HG03469 (cell line): ENCODE measurements around the gene P3H4.

ENCODE experiments used
- ATAC-seq: cut with Tn5 transposase; IDR thresholded peaks from one replicate; pipeline ENCODE4 v1.9.1; 2021; ENCODE audit warnings: mild to moderate bottlenecking, moderate library complexity, moderate number of reproducible peaks; ENCODE audit not compliant: unreplicated experiment

P3H4 gene

DNA sequence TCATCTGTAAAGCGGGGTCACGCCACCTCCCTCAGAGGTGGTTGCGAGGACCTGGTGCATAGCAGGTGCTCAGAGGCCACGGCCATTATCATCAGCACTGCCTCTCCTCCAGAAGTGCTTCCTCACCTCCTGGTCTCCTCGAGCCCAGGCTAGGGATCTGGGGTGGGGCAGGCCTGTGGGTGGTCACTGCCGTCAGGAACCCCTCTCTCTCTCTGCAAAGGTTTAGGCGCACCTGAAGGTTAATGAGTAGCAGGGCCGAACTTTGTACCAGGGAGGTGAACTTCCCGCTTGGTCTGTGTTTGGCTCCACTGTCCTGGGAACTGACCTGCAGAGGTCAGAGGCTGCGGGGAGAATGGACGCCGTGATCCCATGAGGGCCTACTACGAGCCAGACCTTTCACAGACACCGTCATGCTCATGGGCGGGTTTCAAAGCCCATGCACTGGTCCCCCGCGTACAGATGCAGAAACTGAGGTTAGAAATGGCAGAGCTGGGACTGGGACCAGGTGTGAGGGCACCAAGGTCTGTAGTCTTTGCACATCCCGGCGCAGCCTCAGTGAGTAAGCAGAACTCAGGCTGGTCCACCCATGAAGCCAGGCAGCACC is 39.1 kb downstream of the P3H4 start:
- no peak for ATAC-seq

GRCh38 chr17:41772218-41772585 is 39.5 kb downstream of the P3H4 start:
- no peak for ATAC-seq

GRCh38 chr17:41771389-41772206 is 40.2 kb downstream of the P3H4 start:
- ATAC-seq, result no peak

- ATAC-seq, result no peak
Measured at GRCh38 chr17:41769985-41770384, 41.8 kb downstream of the P3H4 start.

- no peak for ATAC-seq
Measured at GRCh38 chr17:41769346-41769862, 42.3 kb downstream of the P3H4 start.

- ATAC-seq, result no peak
Measured at GRCh38 chr17:41768682-41769288, 43.0 kb downstream of the P3H4 start.

GRCh38 chr17:41767324-41768042 is 44.3 kb downstream of the P3H4 start:
- no peak for ATAC-seq

GRCh38 chr17:41766135-41766534 is 45.6 kb downstream of the P3H4 start:
- no peak for ATAC-seq

DNA sequence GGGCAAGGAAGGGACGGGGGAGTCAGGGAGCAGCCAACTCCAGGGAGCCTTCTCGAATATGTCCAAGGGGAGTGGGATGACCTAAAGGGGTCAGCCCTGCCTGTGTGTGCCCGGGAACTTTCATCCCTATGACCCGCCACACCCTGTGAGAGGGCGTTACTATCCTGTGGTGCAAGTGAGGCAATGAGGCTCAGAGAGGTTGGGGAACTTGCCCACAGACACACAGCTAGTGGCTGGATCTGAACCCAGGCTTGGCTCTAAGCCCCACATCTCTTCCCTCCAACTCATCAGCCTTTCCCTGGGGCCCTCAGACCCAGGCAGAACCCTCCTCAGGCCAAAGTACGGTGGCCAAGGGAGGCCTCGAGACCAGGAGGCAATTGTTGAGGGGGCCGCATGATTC is 48.4 kb downstream of the P3H4 start:
- no peak for ATAC-seq

DNA sequence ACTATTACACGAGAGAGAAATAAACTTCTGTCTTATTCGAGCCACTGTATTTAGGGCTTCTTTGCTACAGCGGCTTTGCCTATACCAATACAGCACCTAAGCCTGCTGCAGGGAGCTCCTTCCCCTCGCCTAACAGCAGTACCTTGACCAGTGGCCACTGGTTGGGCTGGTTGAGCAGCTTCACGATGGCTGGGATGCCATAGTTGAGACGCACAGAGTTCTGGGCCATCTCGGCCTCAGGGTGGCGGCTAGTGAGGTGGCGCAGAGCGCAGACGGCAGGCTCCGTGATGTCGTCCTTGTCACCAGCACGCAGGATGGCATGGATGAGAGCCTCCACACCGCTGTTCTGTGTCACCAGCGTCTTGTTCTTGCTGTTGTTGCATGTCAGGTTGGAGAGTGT is 48.9 kb downstream of the P3H4 start:
- no peak for ATAC-seq

GRCh38 chr17:41762391-41762790 is 49.4 kb downstream of the P3H4 start:
- ATAC-seq, result no peak

GRCh38 chr17:41760878-41761277 is 50.9 kb downstream of the P3H4 start:
- no peak for ATAC-seq

DNA sequence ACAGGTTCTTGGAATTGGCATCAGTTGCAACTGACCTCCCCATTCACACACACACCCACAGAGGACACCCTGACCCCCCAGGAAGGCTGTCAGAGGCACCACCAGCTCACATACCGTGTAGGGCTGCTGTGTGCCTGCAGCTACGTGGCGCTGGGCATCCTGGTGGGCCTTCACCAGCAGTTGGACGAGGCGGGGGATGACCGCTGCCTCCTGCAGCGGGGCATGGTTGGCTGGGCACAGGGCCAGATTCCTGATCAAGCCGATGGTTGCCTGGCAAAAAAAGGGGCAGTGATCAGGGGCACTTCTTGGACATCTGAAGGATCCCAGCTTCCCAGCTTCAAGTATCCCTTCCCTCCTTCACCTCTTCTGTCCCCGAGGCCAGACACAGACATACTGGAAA is 53.1 kb downstream of the P3H4 start:
- ATAC-seq, result no peak

DNA sequence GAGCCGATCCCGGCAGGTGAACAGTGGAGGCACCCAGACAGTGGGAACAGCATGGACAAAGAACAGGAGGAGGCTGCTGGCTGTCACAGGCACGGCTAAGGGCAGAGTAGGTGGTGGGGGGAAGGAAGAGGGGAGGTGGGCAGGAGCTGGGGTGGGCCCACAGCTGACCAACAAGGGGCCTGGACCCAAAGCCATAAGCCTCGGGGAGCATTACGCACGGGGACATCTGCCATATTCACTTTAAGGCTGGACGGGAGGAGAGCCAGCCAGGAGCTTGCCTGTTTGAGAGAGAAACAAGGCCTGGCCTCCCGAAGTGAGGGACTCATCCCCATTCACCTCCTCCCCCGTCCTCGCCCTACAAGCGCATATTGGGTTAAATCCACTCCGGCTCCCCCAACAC is 57.7 kb downstream of the P3H4 start:
- no peak for ATAC-seq
